Skeletal muscle tissue (tissue), 4 donors: ENCODE measurements around the gene ASIC2. TPM values are rescaled to one million over a fixed set of nuclear protein-coding genes. Genes with fewer than 3 reads are reported as not detected.

Source experiments
- H3K27ac ChIP-seq: one replicate; pipeline ENCODE4 v1.7.0; 2013; ENCODE audit warnings: mild to moderate bottlenecking, low read depth, low read length, inconsistent platforms
- H3K27me3 ChIP-seq, 3 donors: one replicate each; pipeline ENCODE4 v1.7.0; 2013; ENCODE audit warnings: low read length in 3 of 3; ENCODE audit not compliant: control insufficient read depth in 3 of 3, insufficient read depth in 3 of 3
- H3K36me3 ChIP-seq, 3 donors: one replicate each; pipeline ENCODE4 v1.7.0; 2013; ENCODE audit warnings: low read length in 3 of 3; ENCODE audit not compliant: control insufficient read depth in 3 of 3, insufficient read depth in 3 of 3
- H3K4me1 ChIP-seq, 3 donors: one replicate each; pipeline ENCODE4 v1.7.0; 2013; ENCODE audit warnings: low read length in 3 of 3, mild to moderate bottlenecking in 3 of 3; ENCODE audit not compliant: control insufficient read depth in 3 of 3, insufficient read depth in 3 of 3
- H3K4me3 ChIP-seq, 3 donors: one replicate each; pipeline ENCODE4 v1.7.0; 2013; ENCODE audit warnings: low read length in 3 of 3
- H3K9ac ChIP-seq, 3 donors: one replicate each; pipeline ENCODE4 v1.7.0; 2013; ENCODE audit warnings: low read length in 3 of 3, mild to moderate bottlenecking in 3 of 3, moderate library complexity in 2 of 3, low read depth in 1 of 3
- H3K9me3 ChIP-seq, 3 donors: one replicate each; pipeline ENCODE4 v1.7.0; 2013; ENCODE audit warnings: low read length in 3 of 3; ENCODE audit not compliant: control insufficient read depth in 3 of 3
- total RNA-seq: library from RNA; depleted of rRNA; stranded (reverse); fragments of >200 nt; gene quantifications from one replicate; pipeline ENCODE4 v1.2.3, GENCODE V29; 2014
- donor health status: Osteomylitis.

ASIC2 gene
- total RNA-seq, 1 donor from 2014 or later: not detected

DNA sequence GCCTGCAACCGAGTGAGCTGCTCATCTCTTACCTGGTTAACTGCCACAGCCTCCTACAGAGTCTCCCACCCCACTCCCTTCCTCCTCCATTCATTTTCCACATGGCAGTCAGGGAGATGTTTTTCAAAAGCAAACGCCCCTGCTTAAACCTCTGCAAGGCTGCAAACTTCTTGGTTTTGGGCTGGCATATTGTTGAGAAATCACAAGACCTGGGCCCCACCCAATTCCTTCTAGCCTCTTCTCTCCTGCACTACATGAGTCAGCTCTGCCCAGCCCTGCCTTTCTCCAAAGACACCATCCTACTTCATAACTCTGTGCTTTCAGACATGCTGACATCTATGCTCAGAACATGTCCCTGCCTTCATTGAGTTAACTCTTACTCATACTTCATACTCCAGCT lies 165.4 kb downstream of the ASIC2 start:
- no peaks in the 10 kb centered on the region for H3K9me3 ChIP-seq
- H3K27ac ChIP-seq: no peak overlapping the region
- H3K36me3 ChIP-seq: no peaks in the 10 kb centered on the region
- peaks cover 6 to 24% (median 18%) of the 10 kb centered on the region in 3 donors for H3K27me3 ChIP-seq
- H3K9ac ChIP-seq: no peak overlapping the region
- H3K4me3 ChIP-seq: no peak overlapping the region
- no peaks in the 10 kb centered on the region for H3K4me1 ChIP-seq

GRCh38 chr17:33126086-33126485 lies 167.0 kb downstream of the ASIC2 start:
- Histone ChIP-seq H3K27ac (no peak overlapping the region), H3K9ac (no peak overlapping the region), H3K27me3 (peaks cover 11 to 29% (median 26%) of the 10 kb centered on the region in 3 donors), H3K4me3 (no peak overlapping the region), H3K4me1 (no peaks in the 10 kb centered on the region), H3K9me3 (no peaks in the 10 kb centered on the region), H3K36me3 (no peaks in the 10 kb centered on the region)

GRCh38 chr17:33125552-33125950 lies 167.5 kb downstream of the ASIC2 start:
- Histone ChIP-seq H3K4me3 (no peak overlapping the region), H3K9me3 (no peaks in the 10 kb centered on the region), H3K27me3 (peaks cover 11 to 30% (median 26%) of the 10 kb centered on the region in 3 donors), H3K4me1 (no peaks in the 10 kb centered on the region), H3K27ac (no peak overlapping the region), H3K36me3 (no peaks in the 10 kb centered on the region), H3K9ac (no peak overlapping the region)

- no peaks in the 10 kb centered on the region for H3K4me1 ChIP-seq
- H3K27me3 ChIP-seq: peaks cover 11 to 30% (median 25%) of the 10 kb centered on the region in 3 donors
These were observed 168.1 kb downstream of the ASIC2 start for GRCh38 chr17:33124871-33125551.

DNA sequence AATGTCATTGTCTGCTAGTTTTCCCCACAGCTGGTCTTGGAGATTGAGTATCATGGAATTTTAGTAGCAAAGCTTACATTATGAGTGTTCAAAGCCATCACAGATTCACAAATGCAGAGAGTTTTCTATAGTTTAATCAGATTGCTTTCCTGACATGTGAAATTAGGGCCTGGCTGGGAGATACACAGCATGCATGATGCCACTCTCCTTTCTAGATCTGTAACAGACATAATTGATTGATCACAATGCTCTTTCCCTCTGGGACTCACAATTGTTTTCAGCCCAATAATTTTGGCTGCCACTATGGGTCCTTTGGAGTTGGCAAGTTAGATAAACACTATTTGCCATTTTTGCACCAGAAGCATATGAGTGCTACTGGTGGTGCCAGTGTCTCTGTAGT lies 168.9 kb downstream of the ASIC2 start:
- Histone ChIP-seq H3K9me3 (no peaks in the 10 kb centered on the region), H3K4me3 (no peak overlapping the region), H3K36me3 (no peaks in the 10 kb centered on the region), H3K27ac (no peak overlapping the region), H3K9ac (no peak overlapping the region), H3K27me3 (peaks cover 11 to 30% (median 18%) of the 10 kb centered on the region in 3 donors), H3K4me1 (no peaks in the 10 kb centered on the region)

More at GRCh38 chr17:33124871-33125551, 168.1 kb downstream of the ASIC2 start:
- H3K9me3 ChIP-seq: no peaks in the 10 kb centered on the region
- H3K4me3 ChIP-seq: no peak overlapping the region
- H3K27ac ChIP-seq: no peak overlapping the region
- H3K36me3 ChIP-seq: no peaks in the 10 kb centered on the region
- no peak overlapping the region for H3K9ac ChIP-seq

GRCh38 chr17:33121756-33122155 lies 171.3 kb downstream of the ASIC2 start:
- H3K9ac ChIP-seq: no peak overlapping the region
- no peak overlapping the region for H3K27ac ChIP-seq
- H3K27me3 ChIP-seq: peaks cover 5 to 27% (median 22%) of the 10 kb centered on the region in 3 donors
- H3K36me3 ChIP-seq: no peaks in the 10 kb centered on the region
- no peaks in the 10 kb centered on the region for H3K9me3 ChIP-seq
- H3K4me1 ChIP-seq: no peaks in the 10 kb centered on the region
- H3K4me3 ChIP-seq: no peak overlapping the region

DNA sequence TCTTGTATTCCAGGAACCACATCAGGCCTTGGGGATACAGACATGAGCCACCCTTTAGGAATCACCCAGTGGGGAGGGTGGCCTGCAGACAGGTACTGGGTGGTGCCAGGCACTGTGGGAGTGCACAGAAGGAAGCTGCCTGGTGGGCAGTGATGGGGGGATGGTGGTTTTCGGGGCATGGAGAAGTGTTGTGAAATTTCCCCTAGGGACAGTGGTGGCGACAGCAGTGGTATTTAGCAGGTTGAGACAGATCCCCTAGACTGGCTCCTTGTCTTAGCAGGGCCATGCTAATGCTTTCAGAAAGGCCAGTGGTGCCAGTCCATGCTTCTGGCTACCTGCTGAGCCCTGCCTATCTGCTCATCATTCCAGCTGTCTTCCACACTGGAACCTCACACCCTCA lies 171.8 kb downstream of the ASIC2 start:
- no peaks in the 10 kb centered on the region for H3K36me3 ChIP-seq
- no peak overlapping the region for H3K4me3 ChIP-seq
- peaks cover 5 to 27% (median 22%) of the 10 kb centered on the region in 3 donors for H3K27me3 ChIP-seq

GRCh38 chr17:33120103-33120502 lies 173.0 kb downstream of the ASIC2 start:
- Histone ChIP-seq H3K36me3 (no peaks in the 10 kb centered on the region), H3K27me3 (peaks cover 6 to 26% (median 25%) of the 10 kb centered on the region in 3 donors), H3K4me1 (no peaks in the 10 kb centered on the region), H3K9ac (no peak overlapping the region), H3K4me3 (no peak overlapping the region), H3K9me3 (no peaks in the 10 kb centered on the region), H3K27ac (no peak overlapping the region)

More for the DNA sequence above, 171.8 kb downstream of the ASIC2 start:
- Histone ChIP-seq H3K9ac (no peak overlapping the region), H3K4me1 (no peaks in the 10 kb centered on the region), H3K27ac (no peak overlapping the region), H3K9me3 (no peaks in the 10 kb centered on the region)

DNA sequence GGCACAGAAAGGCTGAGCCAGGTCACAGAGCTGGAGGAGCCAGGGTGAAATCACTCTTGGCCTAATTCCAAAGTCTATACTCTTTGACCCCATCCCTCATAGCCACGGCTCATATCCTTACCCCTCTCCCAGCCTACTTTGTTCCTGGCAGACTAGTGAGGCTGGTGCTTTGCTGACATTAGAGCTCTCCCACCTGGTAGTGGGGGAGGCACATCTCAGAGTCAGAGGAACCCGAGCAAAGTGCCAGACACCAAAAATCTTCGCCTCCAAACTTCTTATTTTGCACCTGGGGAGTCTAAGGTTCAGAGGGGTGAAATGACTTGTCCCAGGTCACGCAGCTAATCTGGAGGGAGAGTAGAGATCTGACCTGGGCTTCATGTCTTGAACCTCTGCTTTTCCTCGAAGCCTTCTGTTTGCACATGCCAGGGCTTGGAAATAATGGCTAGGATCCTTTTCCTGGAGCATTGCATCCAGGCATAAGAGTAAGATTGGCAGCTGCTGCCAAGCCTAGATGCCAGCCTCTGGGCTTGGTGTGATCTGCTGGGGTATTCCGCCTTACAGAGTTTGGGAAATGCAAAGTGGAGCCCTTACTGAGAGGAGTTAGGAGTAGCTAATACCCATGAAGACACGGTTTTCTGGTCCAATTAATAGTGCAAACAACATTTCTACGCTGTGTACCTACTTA lies 174.6 kb downstream of the ASIC2 start:
- no peaks in the 10 kb centered on the region for H3K4me1 ChIP-seq
- H3K4me3 ChIP-seq: no peak overlapping the region
- H3K9ac ChIP-seq: no peak overlapping the region
- no peaks in the 10 kb centered on the region for H3K9me3 ChIP-seq
- peaks cover 14 to 30% (median 23%) of the 10 kb centered on the region in 3 donors for H3K27me3 ChIP-seq
- no peak overlapping the region for H3K27ac ChIP-seq
- no peaks in the 10 kb centered on the region for H3K36me3 ChIP-seq

DNA sequence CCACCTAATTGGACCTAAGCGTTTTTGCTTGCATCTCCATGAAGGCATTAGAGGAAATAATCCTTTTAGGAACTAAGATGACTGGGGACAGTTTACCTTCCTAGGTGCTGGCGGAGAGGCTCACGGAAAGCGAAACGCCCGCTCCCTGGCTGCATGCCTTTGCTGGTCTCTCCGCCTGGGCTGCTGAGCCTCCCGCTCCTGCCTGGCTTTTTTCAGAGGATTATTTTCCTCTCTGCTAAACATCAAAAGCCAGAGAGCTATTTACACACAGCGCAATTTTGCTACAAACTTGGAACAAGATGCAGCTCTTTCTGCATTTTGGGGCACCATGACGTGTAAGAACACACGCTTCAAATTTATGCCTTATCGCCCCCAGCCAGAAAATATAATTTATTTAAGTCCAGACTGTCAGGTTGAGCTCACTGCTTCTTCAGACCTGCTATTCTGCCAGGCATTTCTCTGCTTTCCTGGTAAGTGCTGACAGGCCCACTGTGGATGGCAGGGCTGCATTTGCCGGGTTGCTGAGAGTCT lies 177.0 kb downstream of the ASIC2 start:
- no peaks in the 10 kb centered on the region for H3K4me1 ChIP-seq
- H3K27ac ChIP-seq: no peak overlapping the region
- H3K27me3 ChIP-seq: peaks cover 14 to 20% (median 15%) of the 10 kb centered on the region in 3 donors
- H3K4me3 ChIP-seq: no peak overlapping the region
- H3K36me3 ChIP-seq: no peaks in the 10 kb centered on the region
- H3K9ac ChIP-seq: no peak overlapping the region
- H3K9me3 ChIP-seq: no peaks in the 10 kb centered on the region
